Stimulated activated CD8-positive, alpha-beta memory T cell treated with anti-CD3 and anti-CD28 coated beads, Interleukin-7, amount 100 ng/mL, for 48 hours (primary cell): Measurements from ENCODE around the gene HDAC9.

Experiments used
- DNase-seq, 2 donors: peaks; one replicate each; pipeline ENCODE4 v3.0.0-alpha.2; 2020; ENCODE audit warnings: low read depth in 1 of 2; ENCODE audit errors: extremely low read depth in 1 of 2

The HDAC9 gene

DNA sequence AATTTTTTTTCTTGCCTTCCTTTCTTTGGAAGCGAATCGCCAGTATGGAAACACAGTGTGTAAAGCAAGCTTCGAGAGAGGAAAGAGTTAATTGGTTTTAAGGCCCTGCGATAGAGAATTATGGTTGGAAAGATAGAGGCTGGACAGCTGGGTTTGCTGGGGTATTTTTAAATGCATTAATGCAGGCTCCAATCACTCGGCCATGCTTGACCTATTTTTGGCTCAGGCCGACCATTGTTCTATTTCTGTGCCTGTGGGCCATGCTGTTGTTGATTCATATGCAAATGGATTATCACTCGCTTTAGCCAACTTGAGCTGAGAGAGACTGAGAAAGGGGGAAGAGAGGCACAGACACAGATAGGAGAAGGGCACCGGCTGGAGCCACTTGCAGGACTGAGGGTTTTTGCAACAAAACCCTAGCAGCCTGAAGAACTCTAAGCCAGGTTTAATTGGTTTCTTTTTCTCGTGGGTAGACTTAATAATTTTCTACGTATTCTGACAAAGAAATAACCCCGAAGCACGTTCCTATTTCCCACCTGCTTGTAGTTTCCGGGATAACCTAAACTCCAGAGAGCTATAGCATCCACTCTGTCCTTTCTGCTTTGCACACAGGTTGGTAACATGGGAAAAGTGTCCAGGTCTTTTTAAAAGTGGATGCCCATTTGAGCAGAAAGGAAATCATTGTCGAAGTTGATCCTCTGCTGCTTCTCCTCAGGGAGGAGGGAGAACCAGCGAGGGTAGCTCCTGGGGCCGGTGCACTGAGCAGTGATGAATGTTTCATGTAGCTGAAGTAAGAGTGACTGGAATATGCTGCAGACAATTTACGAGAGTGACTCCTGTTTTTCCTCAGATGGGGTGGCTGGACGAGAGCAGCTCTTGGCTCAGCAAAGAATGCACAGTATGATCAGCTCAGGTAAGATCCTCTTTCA, at the start of gene HDAC9:
HDAC9 (plus strand) TSS at position 338 of the 929 bp plus-strand sequence; CDS start at position 892, 554 bp downstream.
- no peak for DNase-seq

DNA sequence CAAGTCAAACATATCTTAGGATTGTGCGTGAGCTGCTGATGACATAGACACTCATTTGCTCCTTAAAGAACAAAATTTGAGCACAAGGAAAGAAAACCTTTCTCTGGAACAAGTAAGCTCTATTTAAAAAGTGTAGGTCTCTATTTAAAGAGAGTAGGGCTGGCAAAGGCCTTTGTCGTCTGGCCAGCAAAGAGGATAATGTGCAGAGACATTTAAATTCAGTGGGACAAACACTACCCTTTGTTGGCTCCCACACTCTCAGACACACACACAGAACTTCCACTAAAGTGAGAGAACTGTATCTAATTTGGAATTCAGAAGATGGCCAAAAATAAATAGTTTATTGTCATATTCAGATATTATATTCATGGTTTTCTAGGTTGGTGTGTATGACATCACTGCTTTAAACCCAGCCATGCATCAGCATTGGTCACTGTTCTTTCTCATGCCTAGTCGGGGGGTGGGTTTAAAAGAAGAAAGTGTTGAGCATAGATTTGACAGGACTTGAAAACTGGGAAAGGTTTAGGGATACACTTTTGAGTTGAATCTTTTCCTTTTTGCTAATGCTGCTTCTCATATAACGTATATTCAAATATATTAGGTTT, 49.5 kb upstream of the HDAC9 start:
- DNase-seq = no peak

DNA sequence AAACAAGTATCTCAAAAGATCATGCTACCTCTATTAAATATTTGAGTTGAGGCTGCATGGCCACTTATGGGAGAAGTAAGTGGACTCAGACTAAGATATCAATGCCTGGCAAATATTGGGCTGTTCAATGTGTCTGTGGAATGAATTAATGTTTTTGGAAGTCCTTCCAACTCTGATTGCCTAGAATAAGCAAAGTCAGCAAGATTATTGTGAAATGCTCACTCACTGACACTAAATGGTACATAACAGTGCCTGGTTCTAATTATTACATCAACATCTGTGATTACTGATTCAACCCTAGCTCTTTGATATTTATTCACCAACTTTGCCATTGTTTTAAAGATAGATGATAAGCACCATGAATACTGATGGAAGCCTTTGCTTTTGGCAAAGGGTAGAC, 45.5 kb upstream of the HDAC9 start:
- no peak for DNase-seq

DNA sequence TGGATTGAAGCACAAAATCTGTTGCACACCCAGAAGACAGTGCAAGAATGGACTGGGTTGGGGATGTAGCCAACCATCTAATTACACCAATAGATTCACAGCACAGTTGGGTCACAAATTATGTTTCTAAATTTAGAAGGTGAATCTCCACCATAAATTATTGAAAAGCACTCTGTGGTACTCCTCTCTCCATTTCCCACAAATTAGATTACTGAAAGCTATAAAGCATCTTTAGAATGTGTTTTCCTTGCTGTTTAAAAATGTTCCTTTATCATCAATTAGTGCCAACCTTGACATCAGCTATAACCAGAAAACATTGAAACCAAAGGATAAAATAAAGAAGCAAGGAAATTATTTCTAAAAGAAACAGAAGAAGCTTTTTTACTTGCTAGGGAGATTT, 39.9 kb upstream of the HDAC9 start:
- DNase-seq = no peak

DNA sequence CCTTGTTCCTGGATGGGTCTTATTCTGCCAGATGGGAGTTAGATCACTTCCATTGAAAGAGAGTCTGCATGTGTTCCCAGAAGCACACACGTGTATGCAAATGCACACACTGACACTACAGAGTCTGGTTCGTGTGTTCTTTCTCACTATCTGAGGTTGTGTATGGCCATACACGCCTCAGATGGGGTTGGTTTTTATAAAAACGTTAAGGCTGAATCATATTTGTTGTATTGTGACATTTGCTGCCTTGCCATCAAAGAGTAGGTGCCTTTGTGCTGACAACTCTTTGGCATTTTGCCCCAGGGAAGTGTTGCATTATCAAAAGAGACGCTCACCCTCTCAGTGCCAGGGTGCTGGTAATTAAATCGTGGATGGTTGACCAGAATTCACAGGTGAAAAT, 37.7 kb upstream of the HDAC9 start:
- DNase-seq = no peak

DNA sequence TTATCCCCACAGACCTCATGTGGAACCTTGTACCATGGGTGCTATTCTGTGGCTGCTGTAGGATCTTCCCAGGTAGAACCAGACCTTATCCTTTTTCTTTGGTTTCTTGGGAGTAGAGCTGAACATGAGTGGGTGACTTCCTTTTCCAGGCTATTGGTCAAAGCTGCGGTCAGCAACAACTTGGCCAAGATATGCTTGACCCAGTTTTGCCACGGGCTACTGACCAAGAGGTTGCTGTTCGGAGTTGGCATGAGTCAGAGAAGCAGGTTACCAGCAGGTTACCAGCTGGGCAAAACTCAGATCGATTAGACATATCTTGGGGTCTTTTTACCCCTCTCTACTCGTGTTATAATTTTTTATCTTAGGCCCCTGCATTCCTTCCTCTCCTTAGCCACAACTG, 36.7 kb upstream of the HDAC9 start:
- DNase-seq = no peak

DNA sequence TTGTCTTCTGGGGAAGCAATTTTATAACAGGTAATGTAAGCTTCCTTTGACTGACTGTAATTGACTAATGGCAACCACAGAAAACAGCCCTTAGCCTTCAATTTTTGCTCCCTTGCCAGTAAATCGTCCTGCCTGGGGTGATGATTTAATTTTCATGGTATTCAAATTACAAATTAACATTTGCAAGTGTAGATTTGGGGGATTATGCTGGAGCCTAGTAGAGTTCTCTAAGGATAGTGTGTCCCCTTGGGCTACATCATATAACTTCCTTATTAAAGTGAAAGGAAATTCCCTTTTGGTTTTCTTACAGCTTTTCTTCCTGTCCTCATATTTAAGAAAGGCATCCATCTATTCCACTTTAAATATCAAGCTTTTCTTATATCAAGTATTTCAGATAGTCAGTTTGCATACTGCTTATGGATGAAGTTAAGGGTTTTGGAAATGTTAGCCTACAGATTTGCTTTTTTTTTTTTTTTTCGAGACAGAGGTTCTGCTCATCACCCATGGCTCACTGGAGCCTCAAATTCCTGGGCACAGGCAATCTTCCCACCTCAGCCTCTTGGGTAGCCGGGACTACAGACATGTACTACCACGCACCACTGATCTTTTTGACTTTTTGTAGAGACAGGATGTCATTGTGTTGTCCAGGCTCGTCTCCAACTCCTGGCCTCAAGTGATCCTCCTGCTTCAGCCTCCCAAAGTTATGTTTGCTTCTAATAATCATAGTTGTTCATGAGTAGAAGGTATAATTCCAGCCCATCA, 35.9 kb upstream of the HDAC9 start:
- no peak for DNase-seq

DNA sequence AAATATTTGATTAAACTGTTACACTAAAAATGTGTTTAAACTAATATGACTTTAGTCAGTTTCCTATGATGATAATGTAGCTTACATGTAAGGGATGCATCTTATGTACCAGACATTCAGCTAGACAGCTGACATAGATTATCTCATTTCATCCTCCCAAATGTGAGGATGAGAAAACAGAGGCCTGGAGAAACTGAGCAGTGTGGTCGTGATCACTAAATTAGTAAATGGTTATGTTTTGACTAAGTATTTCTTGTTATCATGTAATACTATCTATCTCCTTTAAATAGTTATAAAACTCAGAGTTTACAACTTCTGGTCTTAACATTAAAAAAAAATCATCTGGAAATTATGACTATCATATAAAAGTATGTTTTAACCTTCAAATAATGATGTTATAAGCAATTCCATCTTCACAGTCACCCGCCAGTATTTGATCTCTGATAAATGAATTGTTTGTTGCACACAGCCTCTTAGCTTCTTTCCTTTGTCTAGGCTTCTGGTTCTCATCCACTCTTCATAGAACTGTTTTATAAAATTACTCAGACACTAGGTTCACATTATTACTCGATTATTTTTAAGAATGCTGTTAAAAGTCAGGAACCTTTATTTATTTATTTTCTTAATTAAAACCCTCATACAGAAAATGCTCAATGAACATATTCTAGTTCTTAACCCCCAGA, 33.6 kb upstream of the HDAC9 start:
- no peak for DNase-seq

DNA sequence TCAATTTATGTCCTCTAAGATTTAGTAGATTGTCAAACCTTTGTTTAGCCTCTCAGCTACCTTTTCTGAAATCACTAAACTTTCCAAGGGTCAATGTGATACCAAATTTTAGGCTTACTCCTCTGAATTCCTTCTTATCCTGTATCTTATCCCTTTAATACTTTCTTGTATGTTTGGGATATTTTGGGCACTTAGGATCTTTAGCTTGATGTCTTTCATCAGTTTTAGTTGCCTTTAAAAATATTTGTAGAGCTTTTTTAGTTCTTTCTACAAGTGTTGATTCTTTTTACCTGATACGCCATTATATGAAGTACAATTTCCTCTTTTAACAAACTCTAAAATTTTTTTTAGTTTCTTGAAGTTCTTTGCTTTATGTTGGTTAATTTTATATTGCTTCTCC, 30.7 kb upstream of the HDAC9 start:
- DNase-seq = no peak

DNA sequence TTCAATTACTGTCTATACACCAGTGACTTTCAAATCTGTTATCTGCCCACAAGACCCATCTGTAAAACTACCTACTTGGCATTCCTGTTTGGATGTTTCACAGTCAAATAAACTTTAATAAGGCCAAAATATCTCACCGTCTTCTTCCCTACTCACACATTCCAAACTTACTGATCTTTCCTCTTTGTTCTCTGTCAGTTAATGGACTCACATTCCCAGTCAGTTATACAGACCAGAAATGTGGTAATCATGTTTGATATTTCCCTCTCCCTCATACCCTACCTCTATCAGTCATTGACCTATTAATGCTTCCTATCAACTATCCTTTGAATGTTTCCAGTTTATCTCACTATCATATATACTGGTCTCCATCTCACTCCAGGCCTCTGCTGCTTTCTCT, 28.5 kb upstream of the HDAC9 start:
- no peak for DNase-seq

DNA sequence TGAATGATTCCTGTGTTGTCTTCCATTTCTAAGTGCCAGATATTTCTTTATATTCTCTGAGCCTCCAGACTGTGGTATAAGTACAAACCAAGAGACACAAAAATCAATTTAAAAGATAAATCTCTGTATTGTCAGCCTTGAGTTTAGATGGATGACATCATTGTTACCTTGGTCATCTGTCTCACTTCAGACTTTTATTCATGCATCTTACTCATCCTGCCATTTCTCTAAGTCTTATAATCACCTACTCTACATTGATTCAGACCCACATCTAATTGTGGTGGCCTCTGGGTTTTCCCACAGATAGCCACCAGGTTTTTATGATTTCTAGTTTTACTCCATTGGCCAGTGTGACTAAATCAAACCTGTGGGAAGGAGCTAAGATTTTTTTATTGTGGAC, 26.8 kb upstream of the HDAC9 start:
- no peak for DNase-seq

DNA sequence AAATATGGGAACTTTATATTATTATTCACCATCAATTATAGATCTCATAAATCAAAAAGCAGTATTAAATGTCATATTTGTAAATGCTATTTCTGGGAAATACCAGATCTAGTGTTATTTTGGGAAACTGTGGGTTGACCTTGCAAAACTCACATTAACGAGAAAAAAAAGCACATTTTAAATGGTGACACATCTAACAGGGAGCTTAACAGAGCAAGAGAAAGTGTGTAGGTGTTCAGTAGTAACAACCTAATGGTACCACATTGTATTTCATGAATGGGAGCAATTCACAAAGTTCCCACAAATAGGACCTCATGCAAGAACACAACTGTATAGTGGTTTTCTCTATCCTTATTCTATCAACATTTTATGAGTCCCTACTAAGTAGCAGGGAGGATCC, 26.2 kb upstream of the HDAC9 start:
- no peak for DNase-seq

DNA sequence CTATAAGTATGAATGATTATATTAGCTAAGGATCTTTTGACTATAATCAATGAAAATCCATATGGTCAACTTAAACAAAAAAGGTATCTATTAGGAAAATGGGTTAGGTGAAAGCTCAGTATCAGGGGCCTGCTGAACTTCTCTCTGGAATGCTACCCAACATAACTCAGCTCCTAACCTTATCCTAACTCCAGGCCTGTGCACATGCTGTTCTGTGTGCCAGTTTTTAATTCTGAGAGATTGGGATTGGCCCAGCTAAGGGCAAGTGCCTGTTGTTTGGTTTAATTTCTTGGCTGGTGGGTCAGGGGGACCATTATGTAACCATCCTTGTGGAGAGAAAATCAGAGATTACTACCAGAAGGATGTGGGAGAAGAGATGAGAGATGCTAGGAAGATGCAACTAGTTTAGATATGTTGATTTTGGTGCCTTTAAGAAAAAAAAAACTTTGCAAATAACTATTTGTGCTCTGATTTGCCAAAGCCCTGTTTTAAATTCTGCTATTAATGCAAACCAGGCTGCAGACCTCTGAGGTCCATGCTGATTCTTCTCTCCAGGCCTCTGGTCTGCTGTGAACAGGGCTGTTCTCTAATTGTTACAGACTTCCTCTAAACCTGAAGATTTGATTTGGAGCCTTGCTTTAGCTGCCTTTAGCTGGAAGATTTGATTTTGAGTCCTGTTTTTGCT, 23.9 kb upstream of the HDAC9 start:
- no peak for DNase-seq

DNA sequence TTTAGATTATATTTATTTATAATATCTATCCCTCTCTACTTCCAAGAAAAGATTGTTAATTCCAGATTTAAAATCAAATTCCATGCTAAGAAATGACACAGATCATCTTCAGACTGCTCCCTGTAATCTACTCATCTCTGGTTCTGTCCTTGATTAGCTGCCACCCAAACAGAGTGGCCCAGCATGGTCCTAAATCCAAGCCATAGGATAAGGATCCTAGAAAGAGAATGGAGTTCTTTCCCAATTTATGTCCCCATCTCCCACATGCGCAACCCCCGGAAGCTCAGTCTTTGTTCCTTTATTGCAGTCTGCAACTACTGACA, 23.4 kb upstream of the HDAC9 start:
- DNase-seq = no peak

DNA sequence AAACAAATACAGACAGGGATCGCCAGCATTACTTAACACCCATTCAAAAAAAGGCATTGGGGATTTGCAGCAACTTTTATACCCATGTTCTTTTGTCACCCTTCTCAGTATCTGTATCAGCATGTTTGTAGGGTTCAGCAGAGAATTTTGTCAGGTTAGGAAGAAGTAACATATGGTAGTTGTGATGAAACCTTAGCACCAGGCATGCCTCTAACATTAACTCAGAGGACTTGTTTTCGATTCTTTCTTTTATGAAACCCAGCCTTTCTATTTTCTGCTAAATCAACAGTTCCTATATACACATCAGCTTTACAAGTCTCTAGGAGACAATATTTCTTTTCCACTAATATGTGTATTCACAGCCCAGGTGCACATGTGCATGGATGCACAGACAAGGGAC, 22.4 kb upstream of the HDAC9 start:
- no peak for DNase-seq

DNA sequence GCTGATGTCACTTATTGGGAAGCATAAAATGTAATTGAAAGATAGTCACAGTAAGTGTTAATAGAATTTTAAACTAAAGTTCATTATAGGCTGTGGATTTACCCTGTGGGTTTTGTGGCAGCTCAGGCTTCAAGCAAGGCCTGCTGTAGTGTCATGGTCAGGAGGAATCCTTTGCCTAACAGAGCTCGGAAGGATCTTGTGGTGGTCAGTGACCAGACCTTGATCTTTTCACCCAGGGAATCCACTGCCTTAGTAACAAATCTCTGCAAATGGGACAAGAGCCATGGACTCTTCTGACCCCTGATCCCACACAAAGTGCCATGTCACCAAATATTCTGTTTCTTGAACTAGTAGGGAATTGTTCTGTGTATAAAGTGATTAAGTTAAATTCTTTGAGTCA, 20.6 kb upstream of the HDAC9 start:
- DNase-seq = no peak

DNA sequence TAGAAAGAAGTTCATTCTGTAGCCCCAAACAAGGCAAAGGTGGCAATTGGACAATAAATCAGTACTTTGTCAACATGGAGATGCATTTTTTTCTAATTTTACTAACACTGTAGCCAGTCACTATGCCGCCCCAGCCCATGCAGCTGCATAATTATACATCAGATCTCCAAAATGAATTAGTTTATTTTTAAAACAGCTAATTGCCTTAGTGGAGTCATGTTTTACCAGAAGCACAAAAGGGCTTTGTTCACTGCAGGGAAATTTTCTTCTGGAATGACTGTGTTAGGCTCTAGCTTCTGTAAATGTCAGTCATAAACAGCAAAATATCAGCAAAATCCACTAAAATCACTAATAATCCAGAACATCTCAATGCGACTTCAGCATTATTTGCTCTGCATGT, 20.1 kb upstream of the HDAC9 start:
- DNase-seq = no peak

DNA sequence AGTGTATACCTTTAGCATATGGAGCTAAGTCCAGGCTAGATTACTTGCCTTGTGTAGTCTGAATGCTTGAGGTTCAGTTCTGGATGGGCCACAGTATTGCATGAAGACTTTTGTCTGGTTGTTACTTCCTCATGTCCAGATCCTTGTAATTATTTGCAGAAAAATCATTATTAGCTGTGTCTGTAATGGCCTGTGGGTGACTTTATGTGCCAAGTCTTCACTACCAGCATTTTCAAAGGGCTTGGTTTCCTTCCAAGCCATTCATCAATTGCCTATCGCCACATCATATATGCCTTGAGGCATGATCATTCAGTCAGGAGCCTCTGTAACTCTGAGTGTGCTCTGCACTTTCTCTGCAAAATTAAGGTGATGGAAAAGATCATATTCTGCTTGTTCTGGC, 13.8 kb upstream of the HDAC9 start:
- no peak for DNase-seq

DNA sequence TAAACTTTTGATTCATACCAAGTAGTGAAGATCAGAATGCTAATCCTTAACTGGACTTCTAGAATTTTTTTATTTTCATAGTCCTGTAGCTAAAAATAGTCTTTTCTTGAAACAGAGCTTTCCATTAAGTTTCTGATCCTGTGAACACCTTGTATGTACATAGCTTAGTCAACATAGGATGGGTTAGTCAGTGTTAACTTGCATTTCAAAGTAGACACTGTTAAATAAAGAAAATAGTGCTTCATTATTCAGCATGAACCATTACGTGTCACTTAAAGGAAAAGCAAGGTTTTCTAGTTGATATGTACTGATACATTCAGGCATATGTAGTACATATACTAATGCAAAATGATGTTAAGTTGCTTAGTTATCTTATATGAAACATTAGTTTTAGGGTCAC, 7.5 kb upstream of the HDAC9 start:
- no peak for DNase-seq

DNA sequence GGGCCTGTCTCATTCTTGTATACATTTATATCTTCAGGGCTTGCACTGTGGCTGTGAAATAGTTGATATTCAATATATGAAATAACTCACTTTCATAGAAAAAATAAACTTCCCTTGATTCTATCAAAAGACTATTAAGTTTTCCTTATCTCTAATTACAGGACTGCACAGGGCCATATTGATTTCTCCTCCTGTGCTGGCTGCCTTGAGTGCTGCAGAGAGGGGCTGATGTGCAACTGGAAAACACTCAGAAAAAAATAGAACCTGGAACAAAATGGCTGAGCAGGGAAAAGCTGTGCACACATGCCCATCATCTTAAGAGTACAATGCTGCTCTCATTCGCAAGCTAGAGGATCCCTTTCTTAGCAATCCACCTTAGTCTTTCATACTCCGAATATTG, 5.9 kb upstream of the HDAC9 start:
- no peak for DNase-seq

DNA sequence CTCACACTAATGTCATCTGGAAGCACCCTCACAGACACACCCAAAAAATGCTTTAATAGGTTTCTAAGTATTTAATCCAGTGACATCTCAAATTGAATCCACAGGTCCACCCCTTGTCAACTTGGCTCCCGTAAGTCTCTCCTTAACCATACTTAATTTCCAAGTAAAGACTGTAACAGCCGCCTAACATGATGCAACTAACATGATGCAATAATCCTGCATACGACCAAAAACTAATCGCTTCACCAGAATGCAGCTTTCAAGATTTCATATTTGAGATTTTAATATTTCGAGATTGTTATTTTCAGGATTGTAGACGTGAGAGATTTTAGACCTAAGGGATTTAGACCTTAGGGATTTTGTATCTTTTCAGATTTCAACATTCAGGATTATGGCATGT, 3.7 kb upstream of the HDAC9 start:
- no peak for DNase-seq
